Measurements from ENCODE around the gene MTNR1A.
"Not testable (repeated sequence)": the region's sequence is repeated elsewhere in the genome, so short reads cannot be mapped to it uniquely, and the experiment has no call there.

The MTNR1A gene

GRCh38 chr4:186561748-186562147 lies 6.4 kb upstream of the MTNR1A start:
- DNase-seq (ENCODE audit: low read depth, low spot score) = no peak

GRCh38 chr4:186560647-186561046 lies 5.3 kb upstream of the MTNR1A start:
- no peak for DNase-seq (ENCODE audit: low read depth, low spot score)

GRCh38 chr4:186557486-186557885 lies 2.1 kb upstream of the MTNR1A start:
- no peak for DNase-seq (ENCODE audit: low read depth, low spot score)

GRCh38 chr4:186557061-186557460 lies 1.7 kb upstream of the MTNR1A start:
- no peak for DNase-seq (ENCODE audit: low read depth, low spot score)

GRCh38 chr4:186554539-186554913 lies 841 bp downstream of the MTNR1A start:
- no peak for DNase-seq (ENCODE audit: low read depth, low spot score)

GRCh38 chr4:186553717-186554116 lies 1.6 kb downstream of the MTNR1A start:
- DNase-seq (ENCODE audit: low read depth, low spot score) = no peak

- no peak for DNase-seq (ENCODE audit: low read depth, low spot score)
Observed at GRCh38 chr4:186551849-186552248, 3.5 kb downstream of the MTNR1A start.

- no peak for DNase-seq (ENCODE audit: low read depth, low spot score)
Observed at GRCh38 chr4:186545436-186545835, 9.9 kb downstream of the MTNR1A start.

- DNase-seq (ENCODE audit: low read depth, low spot score) = no peak
Observed at GRCh38 chr4:186543206-186543605, 12.2 kb downstream of the MTNR1A start.

- DNase-seq (ENCODE audit: low read depth, low spot score) = no peak
Observed at GRCh38 chr4:186541801-186542200, 13.6 kb downstream of the MTNR1A start.

GRCh38 chr4:186537843-186538521 lies 17.4 kb downstream of the MTNR1A start:
- DNase-seq (ENCODE audit: low read depth, low spot score) = no peak

GRCh38 chr4:186536285-186536684 lies 19.1 kb downstream of the MTNR1A start:
- no peak for DNase-seq (ENCODE audit: low read depth, low spot score)

- no peak for DNase-seq (ENCODE audit: low read depth, low spot score)
Observed at GRCh38 chr4:186534056-186534455, 21.3 kb downstream of the MTNR1A start.

GRCh38 chr4:186523927-186524326 lies 31.4 kb downstream of the MTNR1A start:
- DNase-seq (ENCODE audit: low read depth, low spot score) = not testable (repeated sequence)

GRCh38 chr4:186516287-186516686 lies 39.1 kb downstream of the MTNR1A start:
- no peak for DNase-seq (ENCODE audit: low read depth, low spot score)

- no peak for DNase-seq (ENCODE audit: low read depth, low spot score)
Observed at GRCh38 chr4:186514271-186514950, 41.0 kb downstream of the MTNR1A start.

- not testable (repeated sequence) for DNase-seq (ENCODE audit: low read depth, low spot score)
Observed at GRCh38 chr4:186504771-186505170, 50.6 kb downstream of the MTNR1A start.

- no peak for DNase-seq (ENCODE audit: low read depth, low spot score)
Observed at GRCh38 chr4:186502231-186502630, 53.1 kb downstream of the MTNR1A start.

- DNase-seq (ENCODE audit: low read depth, low spot score) = no peak
Observed at GRCh38 chr4:186501554-186501953, 53.8 kb downstream of the MTNR1A start.

- DNase-seq (ENCODE audit: low read depth, low spot score) = no peak
Observed at GRCh38 chr4:186500721-186501304, 54.6 kb downstream of the MTNR1A start.

GRCh38 chr4:186499467-186499866 lies 55.9 kb downstream of the MTNR1A start:
- DNase-seq (ENCODE audit: low read depth, low spot score) = no peak

- DNase-seq (ENCODE audit: low read depth, low spot score) = no peak
Observed at GRCh38 chr4:186497043-186497442, 58.3 kb downstream of the MTNR1A start.

- DNase-seq (ENCODE audit: low read depth, low spot score) = no peak
Observed at GRCh38 chr4:186494496-186494895, 60.9 kb downstream of the MTNR1A start.

Data from activated naive CD8-positive, alpha-beta T cell treated with anti-CD3 and anti-CD28 coated beads, Interleukin-2, amount 50 U/mL, for 16 hours (primary cell).